Astrocyte (in vitro differentiated cells and primary cell): ENCODE results near the gene RD3L. TPM values are rescaled to one million over a fixed set of nuclear protein-coding genes. Genes with fewer than 3 reads are reported as not detected.
A peak's percentile ranks its signal among the peaks of the same experiment; 100 is the strongest.
"Not testable (repeated sequence)": the region's sequence is repeated elsewhere in the genome, so short reads cannot be mapped to it uniquely, and the experiment has no call there.

ENCODE experiments used
- DNase-seq: peaks from one replicate; pipeline ENCODE4 v3.0.0-alpha.2; 2010; ENCODE audit warnings: low read depth
- FAIRE-seq: peaks from 2 replicates; lab custom pipeline; 2011; peaks lifted over from hg19 to GRCh38; lab: Jason Lieb, UNC
- H2AFZ ChIP-seq: 2 replicates; pipeline ENCODE4 v1.6.0; 2012; ENCODE audit warnings: low read depth, low read length, inconsistent platforms
- H3K27ac ChIP-seq: 2 replicates; pipeline ENCODE4 v1.5.1; 2011; ENCODE audit warnings: low read depth, low read length, inconsistent platforms
- H3K27me3 ChIP-seq: 2 replicates; pipeline ENCODE4 v1.6.0; 2011; ENCODE audit warnings: low read length, inconsistent platforms; ENCODE audit not compliant: insufficient read depth
- H3K36me3 ChIP-seq: 2 replicates; pipeline ENCODE4 v1.5.1; 2011; ENCODE audit warnings: low read length, inconsistent platforms; ENCODE audit not compliant: insufficient read depth
- H3K4me1 ChIP-seq: 2 replicates; pipeline ENCODE4 v1.5.1; 2011; ENCODE audit warnings: low read length, inconsistent platforms; ENCODE audit not compliant: insufficient read depth
- H3K4me2 ChIP-seq: 2 replicates; pipeline ENCODE4 v1.6.0; 2012; ENCODE audit warnings: low read length, inconsistent platforms
- H3K4me3 ChIP-seq: 2 replicates; pipeline ENCODE4 v1.5.1; 2011; ENCODE audit warnings: low read depth, mild to moderate bottlenecking, low read length, inconsistent platforms; ENCODE audit not compliant: insufficient read depth
- H3K79me2 ChIP-seq: 2 replicates; pipeline ENCODE4 v1.6.0; 2012; ENCODE audit warnings: mild to moderate bottlenecking, low read length, inconsistent platforms; ENCODE audit not compliant: insufficient read depth
- H3K9ac ChIP-seq: 2 replicates; pipeline ENCODE4 v1.6.0; 2012; ENCODE audit warnings: mild to moderate bottlenecking, low read length, inconsistent platforms
- H3K9me3 ChIP-seq: 2 replicates; pipeline ENCODE4 v1.5.1; 2012; ENCODE audit warnings: low read depth, mild to moderate bottlenecking, low read length, inconsistent platforms; ENCODE audit not compliant: insufficient read depth
- H4K20me1 ChIP-seq: 2 replicates; pipeline ENCODE4 v1.6.0; 2012; ENCODE audit warnings: low read length, inconsistent platforms; ENCODE audit not compliant: insufficient read depth
- H3K27ac Mint-ChIP-seq: one replicate; pipeline ENCODE4 v1.8.0; 2021; ENCODE audit warnings: mild to moderate bottlenecking, mixed read lengths; ENCODE audit not compliant: unreplicated experiment
- H3K27me3 Mint-ChIP-seq: one replicate; pipeline ENCODE4 v1.8.0; 2021; ENCODE audit warnings: low read depth, mixed read lengths; ENCODE audit not compliant: unreplicated experiment
- H3K36me3 Mint-ChIP-seq: one replicate; pipeline ENCODE4 v1.8.0; 2021; ENCODE audit warnings: low read depth, mixed read lengths; ENCODE audit not compliant: unreplicated experiment
- H3K4me1 Mint-ChIP-seq: one replicate; pipeline ENCODE4 v1.8.0; 2021; ENCODE audit warnings: low read depth, mixed read lengths; ENCODE audit not compliant: unreplicated experiment
- H3K4me3 Mint-ChIP-seq: one replicate; pipeline ENCODE4 v1.8.0; 2021; ENCODE audit warnings: mild to moderate bottlenecking, moderate library complexity, mixed read lengths; ENCODE audit not compliant: unreplicated experiment
- H3K9me3 Mint-ChIP-seq: one replicate; pipeline ENCODE4 v1.8.0; 2021; ENCODE audit warnings: mild to moderate bottlenecking, mixed read lengths; ENCODE audit not compliant: unreplicated experiment
- CTCF ChIP-seq: IDR thresholded peaks from 2 replicates; pipeline ENCODE4 v1.5.1; 2011; ENCODE audit warnings: low read depth, mild to moderate bottlenecking, inconsistent platforms, low read length, moderate library complexity; ENCODE audit not compliant: insufficient read depth
- EZH2 ChIP-seq: IDR thresholded peaks from 2 replicates; pipeline ENCODE4 v1.6.1; 2012; ENCODE audit warnings: mild to moderate bottlenecking, low read length, inconsistent platforms; ENCODE audit not compliant: insufficient read depth
- total RNA-seq: library from RNA; stranded (reverse); gene quantifications from 2 replicates; pipeline ENCODE4 v1.2.1, GENCODE V29; 2021

The RD3L gene
- total RNA-seq, 1 donor from 2014 or later = not detected

DNA sequence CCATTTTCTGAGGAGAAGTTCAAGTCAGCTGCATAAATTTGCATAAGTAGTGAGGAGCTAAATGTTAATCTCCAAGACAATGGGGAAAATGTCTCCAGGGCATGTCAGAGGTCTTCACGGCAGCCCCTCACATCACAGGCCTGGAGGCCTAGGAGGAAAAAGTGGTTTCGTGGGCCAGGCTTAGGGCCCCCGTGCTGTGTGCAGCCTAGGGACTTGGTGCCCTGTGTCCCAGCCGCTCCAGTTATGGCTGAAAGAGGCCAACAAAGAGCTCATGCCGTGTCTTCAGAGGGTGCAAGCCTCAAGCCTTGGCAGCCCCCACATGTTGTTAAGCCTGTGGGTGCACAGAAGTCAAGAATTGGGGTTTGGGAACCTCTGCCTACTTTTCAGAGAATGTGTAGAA, 41.9 kb upstream of the RD3L start:
- Mint-ChIP-seq H3K4me1 (no peaks in the 10 kb centered on the region), H3K36me3 (peaks cover 4% of the 10 kb centered on the region), H3K27me3 (peaks cover 28% of the 10 kb centered on the region), H3K9me3 (peaks cover 28% of the 10 kb centered on the region), H3K4me3 (no peak overlapping the region), H3K27ac (no peak overlapping the region)
- H3K79me2 ChIP-seq = no peaks in the 10 kb centered on the region
- H3K9ac ChIP-seq = no peak overlapping the region
- H3K36me3 ChIP-seq = no peaks in the 10 kb centered on the region
- no peaks in the 10 kb centered on the region for H3K4me1 ChIP-seq
- no peak overlapping the region for H3K27ac ChIP-seq
- peaks cover 1% of the 10 kb centered on the region for H3K9me3 ChIP-seq
- no peak overlapping the region for H2AFZ ChIP-seq
- no peak overlapping the region for H3K4me3 ChIP-seq
- DNase-seq = no peak
- FAIRE-seq = no peak
- H3K27me3 ChIP-seq = no peaks in the 10 kb centered on the region
- TF ChIP-seq EZH2 (no peak), CTCF (no peak)
- no peak overlapping the region for H3K4me2 ChIP-seq
- no peaks in the 10 kb centered on the region for H4K20me1 ChIP-seq

GRCh38 chr14:103980623-103981238, 38.4 kb upstream of the RD3L start:
- not testable (repeated sequence) for H3K4me1 ChIP-seq, H3K27ac ChIP-seq, H3K27me3 ChIP-seq, H3K4me3 ChIP-seq, H3K4me1 Mint-ChIP-seq, H3K79me2 ChIP-seq, H3K4me3 Mint-ChIP-seq, H3K27ac Mint-ChIP-seq, H3K9me3 ChIP-seq, H4K20me1 ChIP-seq, H3K36me3 Mint-ChIP-seq, H3K36me3 ChIP-seq, H3K9ac ChIP-seq, H3K4me2 ChIP-seq, FAIRE-seq, H2AFZ ChIP-seq
- peaks cover 21% of the 10 kb centered on the region for H3K27me3 Mint-ChIP-seq
- H3K9me3 Mint-ChIP-seq = peaks cover 15% of the 10 kb centered on the region
- peak; percentile 14 for DNase-seq

GRCh38 chr14:103974575-103974974, 32.2 kb upstream of the RD3L start:
- H4K20me1 ChIP-seq = no peaks in the 10 kb centered on the region
- H3K9me3 ChIP-seq = no peaks in the 10 kb centered on the region
- Mint-ChIP-seq H3K36me3 (no peaks in the 10 kb centered on the region), H3K4me3 (no peak overlapping the region), H3K4me1 (no peaks in the 10 kb centered on the region), H3K9me3 (no peaks in the 10 kb centered on the region), H3K27ac (no peak overlapping the region), H3K27me3 (peaks cover 3% of the 10 kb centered on the region)
- no peak overlapping the region for H3K27ac ChIP-seq
- peaks cover 2% of the 10 kb centered on the region for H3K27me3 ChIP-seq
- no peak overlapping the region for H3K9ac ChIP-seq
- no peaks in the 10 kb centered on the region for H3K36me3 ChIP-seq
- TF ChIP-seq CTCF (no peak), EZH2 (no peak)
- H2AFZ ChIP-seq = no peak overlapping the region
- no peak overlapping the region for H3K4me3 ChIP-seq
- H3K4me2 ChIP-seq = no peak overlapping the region
- DNase-seq = no peak
- no peak for FAIRE-seq
- H3K79me2 ChIP-seq = no peaks in the 10 kb centered on the region
- no peaks in the 10 kb centered on the region for H3K4me1 ChIP-seq
